ENCODE measurements around the gene DUSP15.
A peak's percentile ranks its signal among the peaks of the same experiment; 100 is the strongest.

DUSP15 gene

DNA sequence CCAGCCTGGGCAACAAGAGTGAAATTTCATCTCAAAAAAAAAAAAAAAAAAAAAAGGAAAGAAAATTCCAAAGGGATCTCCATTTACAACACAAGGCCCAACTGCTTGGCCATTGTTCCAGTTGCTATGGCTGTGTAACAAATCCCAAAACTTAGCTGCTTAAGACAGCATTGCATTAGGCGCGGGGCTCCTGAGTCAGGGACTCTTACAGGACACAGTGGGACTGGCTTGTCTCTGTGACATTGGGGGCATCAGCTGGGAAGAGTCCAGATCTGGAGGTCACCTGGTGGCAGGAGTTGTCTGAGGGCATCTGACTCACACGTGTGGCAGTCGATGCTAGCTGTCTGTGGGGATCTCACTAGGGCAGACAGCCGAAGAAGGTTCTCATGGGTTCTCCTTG lies 35.7 kb upstream of the DUSP15 start:
- no peaks in the 10 kb centered on the region for H3K9me3 Mint-ChIP-seq (ENCODE audit: low read depth)
- H3K27me3 Mint-ChIP-seq, result no peaks in the 10 kb centered on the region
- no peaks in the 10 kb centered on the region for H3K36me3 Mint-ChIP-seq
- H3K4me3 Mint-ChIP-seq, result no peak overlapping the region
- H3K4me1 Mint-ChIP-seq (ENCODE audit: low read depth), result no peaks in the 10 kb centered on the region
- H3K27ac Mint-ChIP-seq, result no peak overlapping the region

DNA sequence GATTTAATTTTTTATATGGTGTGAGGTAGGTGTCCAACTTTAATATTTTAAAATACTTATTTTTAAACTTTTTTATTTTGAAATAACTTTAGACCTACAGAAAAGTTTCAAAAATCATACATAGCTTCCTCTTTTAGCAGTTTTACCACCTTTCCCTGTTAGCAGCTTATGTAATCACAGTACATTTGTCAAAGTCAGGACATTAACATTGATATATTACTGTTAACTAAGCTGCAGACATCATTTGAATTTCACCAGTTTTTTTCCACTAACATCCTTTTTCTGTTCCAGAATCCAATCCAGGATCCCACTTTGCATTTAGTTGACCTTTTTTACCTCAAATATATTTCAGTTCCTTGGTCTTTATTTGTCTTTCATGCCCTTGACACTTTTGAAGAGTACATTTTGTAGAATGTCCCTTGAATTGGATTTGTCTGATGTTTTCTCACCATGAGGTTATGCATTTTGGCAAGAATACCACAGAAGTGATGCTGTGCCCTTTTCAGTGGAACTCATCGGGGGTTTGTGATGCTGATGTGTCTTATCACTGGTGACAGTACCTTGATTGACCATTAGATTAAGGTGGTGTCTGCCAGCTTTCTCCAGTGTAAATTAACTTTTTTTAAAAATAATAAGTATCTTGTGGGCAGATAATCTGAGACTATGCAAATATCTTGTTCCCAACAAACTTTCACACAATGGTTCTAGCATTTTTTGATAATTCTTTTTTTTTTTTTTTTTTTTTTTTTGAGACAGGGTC lies 33.5 kb upstream of the DUSP15 start:
- H3K36me3 Mint-ChIP-seq, result no peaks in the 10 kb centered on the region
- H3K27me3 Mint-ChIP-seq, result peaks cover 3% of the 10 kb centered on the region
- H3K4me1 Mint-ChIP-seq (ENCODE audit: low read depth), result no peaks in the 10 kb centered on the region
- H3K27ac Mint-ChIP-seq, result no peak overlapping the region
- no peak overlapping the region for H3K4me3 Mint-ChIP-seq
- no peaks in the 10 kb centered on the region for H3K9me3 Mint-ChIP-seq (ENCODE audit: low read depth)

DNA sequence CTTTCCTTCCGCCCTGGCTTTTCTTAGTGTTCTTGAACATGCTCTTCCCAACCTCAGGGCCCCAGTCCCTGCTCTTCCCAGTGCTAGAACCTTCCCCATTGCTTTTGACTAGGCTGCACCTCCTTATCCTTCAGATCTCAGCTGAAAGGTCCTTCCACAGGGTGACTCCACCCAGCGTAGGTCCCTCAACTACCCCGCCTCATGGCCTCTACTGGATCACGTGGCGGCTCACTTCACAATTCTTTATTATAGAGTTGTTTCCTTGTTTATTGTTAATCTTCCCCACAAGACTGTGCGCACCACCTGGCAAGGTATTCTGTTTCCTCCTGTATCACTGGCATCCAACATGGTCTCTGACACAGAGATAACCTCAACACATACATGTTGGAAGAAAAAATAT lies 31.3 kb upstream of the DUSP15 start:
- Mint-ChIP-seq H3K36me3 (no peaks in the 10 kb centered on the region), H3K4me1 (ENCODE audit: low read depth) (no peaks in the 10 kb centered on the region), H3K27ac (no peak overlapping the region), H3K27me3 (peaks cover 5% of the 10 kb centered on the region), H3K4me3 (no peak overlapping the region), H3K9me3 (ENCODE audit: low read depth) (no peaks in the 10 kb centered on the region)

DNA sequence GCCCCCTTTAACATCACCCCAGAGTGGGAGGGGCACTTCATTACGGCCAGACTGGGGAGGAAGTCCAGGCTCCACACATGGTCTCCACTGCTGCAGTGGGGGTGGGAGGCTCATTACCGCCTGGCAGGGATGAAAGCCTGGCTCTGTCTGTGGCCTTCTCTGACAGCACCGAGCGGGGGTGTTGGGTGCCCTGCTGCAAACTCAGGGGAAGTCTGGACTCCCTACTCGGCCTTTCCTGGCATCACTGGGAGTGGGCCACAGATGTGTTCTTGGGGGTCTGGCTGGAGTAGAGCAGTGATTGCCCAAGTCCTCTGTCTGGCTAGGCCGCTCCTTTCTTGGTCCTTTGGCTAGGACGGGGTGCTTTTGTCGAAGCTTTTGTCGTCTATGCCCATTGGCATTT lies 27.2 kb upstream of the DUSP15 start:
- Mint-ChIP-seq H3K9me3 (ENCODE audit: low read depth) (no peaks in the 10 kb centered on the region), H3K4me1 (ENCODE audit: low read depth) (no peaks in the 10 kb centered on the region), H3K27ac (no peak overlapping the region), H3K27me3 (peaks cover 9% of the 10 kb centered on the region), H3K4me3 (no peak overlapping the region), H3K36me3 (no peaks in the 10 kb centered on the region)

DNA sequence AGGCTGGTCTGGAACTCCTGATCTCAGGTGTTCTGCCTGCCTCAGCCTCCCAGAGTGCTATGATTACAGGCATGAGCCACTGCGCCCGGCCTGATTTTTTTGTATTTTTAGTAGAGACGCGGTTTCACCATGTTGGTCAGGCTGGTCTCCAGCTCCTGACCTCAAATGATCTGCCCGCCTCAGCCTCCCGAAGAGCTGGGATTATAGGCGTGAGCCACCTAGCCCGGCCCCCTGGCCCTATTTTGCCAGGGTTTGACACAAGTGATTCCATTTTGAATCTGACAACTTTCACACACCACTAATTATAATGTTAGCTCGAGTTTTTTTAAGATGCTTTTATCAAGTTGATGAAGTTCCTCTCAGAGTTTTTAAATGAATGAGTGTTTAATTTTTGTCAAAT lies 25.7 kb upstream of the DUSP15 start:
- H3K4me3 Mint-ChIP-seq, result no peak overlapping the region
- no peak overlapping the region for H3K27ac Mint-ChIP-seq
- no peaks in the 10 kb centered on the region for H3K9me3 Mint-ChIP-seq (ENCODE audit: low read depth)
- H3K36me3 Mint-ChIP-seq, result no peaks in the 10 kb centered on the region
- H3K27me3 Mint-ChIP-seq, result peaks cover 11% of the 10 kb centered on the region
- no peaks in the 10 kb centered on the region for H3K4me1 Mint-ChIP-seq (ENCODE audit: low read depth)

DNA sequence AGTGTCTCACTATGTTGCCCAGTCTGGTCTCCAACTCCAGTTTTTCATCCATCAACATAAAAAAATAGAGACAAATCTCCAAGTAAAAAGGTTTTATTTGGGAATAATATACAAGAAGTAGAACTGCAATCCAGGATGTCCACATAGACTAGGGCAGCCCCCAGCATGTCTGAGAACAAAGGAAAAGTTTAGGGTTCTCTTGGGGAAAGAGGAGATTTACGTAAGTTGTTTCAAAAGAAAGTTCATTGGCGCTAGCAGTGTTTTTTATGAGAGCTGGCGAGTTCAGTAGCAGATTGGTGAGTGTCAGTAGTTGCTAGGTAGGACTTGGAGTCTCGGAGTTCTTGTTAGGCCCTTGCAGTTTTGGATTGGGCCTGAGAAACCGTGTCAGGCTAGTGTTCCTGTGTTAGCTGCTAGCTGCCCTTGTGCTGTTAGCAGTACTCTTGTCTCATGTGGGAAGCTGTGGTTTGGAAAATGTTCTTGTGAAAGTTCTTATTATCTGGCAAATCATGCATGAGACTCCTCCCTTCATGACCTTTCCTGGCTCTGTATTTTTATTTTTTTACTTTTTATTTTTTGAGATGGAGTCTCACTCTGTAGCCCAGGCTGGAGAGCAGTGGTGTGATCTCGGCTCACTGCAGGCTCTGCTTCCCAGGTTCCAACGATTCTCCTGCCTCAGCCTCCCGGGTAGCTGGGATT lies 24.8 kb upstream of the DUSP15 start:
- Mint-ChIP-seq H3K27ac (no peak overlapping the region), H3K9me3 (ENCODE audit: low read depth) (no peaks in the 10 kb centered on the region), H3K4me1 (ENCODE audit: low read depth) (no peaks in the 10 kb centered on the region), H3K36me3 (no peaks in the 10 kb centered on the region), H3K27me3 (peaks cover 8% of the 10 kb centered on the region), H3K4me3 (no peak overlapping the region)

DNA sequence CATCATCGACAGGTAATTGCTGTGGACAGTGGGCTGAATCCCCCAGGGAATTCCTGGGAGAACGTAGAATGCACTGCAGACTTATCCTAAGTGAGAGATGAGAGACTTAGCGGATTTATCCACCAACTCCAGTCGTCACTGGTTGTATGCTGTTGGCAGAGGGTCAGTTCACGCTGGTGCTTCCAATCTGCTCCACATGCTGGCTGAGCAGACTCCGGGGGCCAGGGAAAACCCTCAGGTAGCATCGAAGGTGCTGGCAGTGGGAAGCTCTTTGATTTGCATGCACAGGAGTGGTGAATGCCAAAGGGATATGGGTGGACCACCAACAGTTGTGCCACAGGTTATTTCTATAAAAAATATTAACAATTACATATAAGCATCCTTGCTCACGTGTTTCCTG lies 20.3 kb upstream of the DUSP15 start:
- Mint-ChIP-seq H3K4me1 (ENCODE audit: low read depth) (no peaks in the 10 kb centered on the region), H3K36me3 (no peaks in the 10 kb centered on the region), H3K27ac (no peak overlapping the region), H3K4me3 (no peak overlapping the region), H3K9me3 (ENCODE audit: low read depth) (no peaks in the 10 kb centered on the region), H3K27me3 (peaks cover 5% of the 10 kb centered on the region)

DNA sequence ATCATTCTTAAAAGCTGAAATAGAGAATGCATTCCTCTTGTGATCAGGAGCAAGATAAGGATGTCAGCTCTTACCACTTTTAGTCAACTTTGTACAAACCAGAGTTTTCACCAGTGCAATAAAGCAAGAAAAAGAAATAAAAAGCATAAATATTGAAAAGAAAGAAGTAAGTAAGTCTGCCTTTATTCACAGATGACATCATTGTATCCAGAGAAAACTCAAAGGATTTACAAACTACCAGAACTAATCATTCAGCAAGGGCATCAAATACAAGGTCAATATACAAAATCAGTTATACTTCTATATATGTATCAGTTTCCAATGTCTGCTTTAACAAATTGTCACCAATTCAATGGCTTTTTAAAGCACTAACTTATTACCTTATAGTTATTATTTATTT lies 13.5 kb upstream of the DUSP15 start:
- Mint-ChIP-seq H3K36me3 (no peaks in the 10 kb centered on the region), H3K9me3 (ENCODE audit: low read depth) (no peaks in the 10 kb centered on the region), H3K27ac (no peak overlapping the region), H3K4me3 (no peak overlapping the region), H3K27me3 (peaks cover 5% of the 10 kb centered on the region), H3K4me1 (ENCODE audit: low read depth) (peaks cover 9% of the 10 kb centered on the region)

DNA sequence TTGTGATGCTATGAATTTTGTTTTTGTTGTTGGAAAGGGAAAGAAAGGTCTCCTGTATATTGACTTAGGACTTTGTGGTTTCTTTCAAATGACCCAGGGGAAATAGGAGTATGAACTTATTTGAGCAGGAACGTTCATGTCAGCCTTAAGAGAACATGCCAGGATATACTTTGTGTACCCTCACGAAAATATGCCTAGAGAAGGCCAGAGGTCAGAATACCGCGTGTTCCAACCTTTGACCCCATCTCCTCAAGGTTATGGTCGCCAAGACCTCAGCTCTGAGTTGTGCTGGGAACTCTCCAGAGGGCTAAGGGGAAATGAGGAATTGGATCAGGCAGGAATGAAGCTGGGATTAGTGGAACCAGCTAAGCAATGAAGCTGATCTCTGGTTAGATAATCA lies 11.6 kb upstream of the DUSP15 start:
- no peak overlapping the region for H3K4me3 Mint-ChIP-seq
- H3K4me1 Mint-ChIP-seq (ENCODE audit: low read depth), result peaks cover 9% of the 10 kb centered on the region
- H3K27ac Mint-ChIP-seq, result no peak overlapping the region
- H3K9me3 Mint-ChIP-seq (ENCODE audit: low read depth), result no peaks in the 10 kb centered on the region
- no peaks in the 10 kb centered on the region for H3K36me3 Mint-ChIP-seq
- H3K27me3 Mint-ChIP-seq, result peaks cover 5% of the 10 kb centered on the region

DNA sequence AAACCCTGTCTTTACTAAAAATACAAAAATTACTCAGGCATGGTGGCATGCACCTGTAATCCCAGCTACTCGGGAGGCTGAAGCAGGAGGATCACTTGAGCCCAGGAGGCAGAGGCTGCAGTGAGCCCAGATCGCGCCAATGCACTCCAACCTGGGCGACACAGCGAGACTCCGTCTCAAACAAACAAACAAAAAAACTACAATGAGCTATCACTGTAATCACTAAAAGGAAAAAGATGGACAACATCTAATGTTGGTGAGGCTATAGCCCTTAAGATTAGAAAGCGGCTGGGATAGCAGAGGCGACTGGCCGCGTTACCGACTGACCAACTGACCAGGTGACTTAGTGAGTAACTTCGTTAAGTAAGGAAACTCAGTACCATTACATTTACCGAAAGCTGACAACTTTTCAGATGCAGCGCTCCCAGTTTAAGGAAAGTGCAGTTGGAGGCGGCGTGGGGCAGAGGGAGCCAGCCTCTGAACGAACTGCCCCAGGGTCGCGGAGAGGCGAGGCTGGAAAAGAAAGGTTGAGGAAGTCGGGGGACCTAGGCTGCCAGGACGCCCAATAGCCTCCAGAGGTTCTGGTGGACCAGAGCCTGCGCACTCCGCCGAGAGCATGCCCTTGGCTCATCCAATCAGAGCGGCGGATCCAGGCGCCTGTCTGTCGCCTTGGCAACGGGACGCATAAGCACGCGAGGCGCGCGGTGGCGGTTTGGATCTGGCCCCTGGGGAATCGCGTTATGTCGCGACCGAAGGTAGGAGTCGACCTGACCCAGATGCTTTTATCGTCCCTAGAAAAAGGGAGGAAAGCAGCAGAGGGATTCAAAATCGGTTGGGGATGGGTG lies 9.0 kb upstream of the DUSP15 start:
- Mint-ChIP-seq H3K4me1 (ENCODE audit: low read depth) (peaks cover 9% of the 10 kb centered on the region), H3K4me3 (peak overlapping the region; percentile 94), H3K36me3 (no peaks in the 10 kb centered on the region), H3K27me3 (peaks cover 1% of the 10 kb centered on the region), H3K9me3 (ENCODE audit: low read depth) (no peaks in the 10 kb centered on the region), H3K27ac (peak overlapping the region; percentile 79)

DNA sequence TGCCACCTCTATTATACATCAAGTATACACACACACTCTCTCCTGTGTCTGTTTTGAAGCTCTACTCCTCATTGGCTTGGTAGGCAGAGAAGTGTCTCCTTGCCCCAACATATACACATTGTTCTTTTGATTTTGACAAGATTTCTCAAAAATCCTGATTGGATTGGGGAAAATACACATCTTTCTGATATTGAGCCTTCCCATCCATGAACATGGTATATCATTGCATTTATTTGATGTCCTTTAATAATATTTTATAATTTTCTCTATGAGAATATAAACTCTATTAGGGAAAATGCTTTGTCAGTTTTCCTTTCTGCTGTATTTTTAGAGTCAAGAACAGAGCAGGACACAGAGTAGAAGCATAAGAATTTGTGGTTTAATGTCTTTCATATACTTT lies 7.4 kb upstream of the DUSP15 start:
- no peaks in the 10 kb centered on the region for H3K9me3 Mint-ChIP-seq (ENCODE audit: low read depth)
- H3K27ac Mint-ChIP-seq, result no peak overlapping the region
- peaks cover 2% of the 10 kb centered on the region for H3K27me3 Mint-ChIP-seq
- no peaks in the 10 kb centered on the region for H3K36me3 Mint-ChIP-seq
- H3K4me3 Mint-ChIP-seq, result no peak overlapping the region
- H3K4me1 Mint-ChIP-seq (ENCODE audit: low read depth), result peaks cover 9% of the 10 kb centered on the region

DNA sequence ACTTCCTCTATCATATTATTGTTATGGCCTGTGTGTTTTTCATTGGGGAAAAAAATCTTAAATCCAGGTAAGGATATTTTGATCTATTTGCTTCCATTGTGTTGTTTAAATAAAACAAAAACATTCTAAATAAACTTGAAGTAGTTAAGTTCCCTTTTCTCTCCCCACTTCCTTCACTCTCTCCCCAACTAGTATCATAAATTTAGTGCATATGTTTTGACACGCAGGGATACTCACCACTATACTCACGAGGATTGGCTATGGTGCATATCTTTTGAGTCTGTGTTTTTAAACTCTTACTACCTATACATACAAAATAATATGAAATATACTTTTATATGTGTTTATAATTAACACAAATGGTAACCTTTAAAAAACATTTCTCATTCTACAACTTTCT lies 5.3 kb upstream of the DUSP15 start:
- Mint-ChIP-seq H3K4me3 (no peak overlapping the region), H3K4me1 (ENCODE audit: low read depth) (peaks cover 9% of the 10 kb centered on the region), H3K9me3 (ENCODE audit: low read depth) (no peaks in the 10 kb centered on the region), H3K27ac (no peak overlapping the region), H3K36me3 (no peaks in the 10 kb centered on the region), H3K27me3 (peaks cover 8% of the 10 kb centered on the region)

DNA sequence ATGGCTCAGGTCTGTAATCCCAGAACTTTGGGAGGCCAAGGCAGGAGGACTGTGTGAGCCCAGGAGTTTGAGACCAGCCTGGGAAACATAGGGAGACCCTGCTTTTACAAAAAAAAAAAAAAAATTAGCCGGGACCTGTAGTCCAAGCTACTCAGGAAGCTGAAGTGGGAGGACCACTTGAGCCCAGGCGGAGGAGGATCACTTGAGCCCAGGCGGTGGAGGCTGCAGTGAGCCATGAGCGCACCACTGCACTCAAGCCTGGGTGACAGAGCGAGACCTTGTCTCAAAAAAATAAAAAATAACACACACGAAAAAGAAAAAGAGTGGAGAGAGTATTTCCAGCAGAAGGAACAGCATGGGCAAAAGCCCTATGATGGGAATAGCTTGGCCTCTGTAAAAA lies 2.1 kb upstream of the DUSP15 start:
- H3K4me3 Mint-ChIP-seq, result no peak overlapping the region
- H3K4me1 Mint-ChIP-seq (ENCODE audit: low read depth), result peaks cover 8% of the 10 kb centered on the region
- no peaks in the 10 kb centered on the region for H3K9me3 Mint-ChIP-seq (ENCODE audit: low read depth)
- H3K36me3 Mint-ChIP-seq, result peaks cover 2% of the 10 kb centered on the region
- peaks cover 13% of the 10 kb centered on the region for H3K27me3 Mint-ChIP-seq
- no peak overlapping the region for H3K27ac Mint-ChIP-seq

DNA sequence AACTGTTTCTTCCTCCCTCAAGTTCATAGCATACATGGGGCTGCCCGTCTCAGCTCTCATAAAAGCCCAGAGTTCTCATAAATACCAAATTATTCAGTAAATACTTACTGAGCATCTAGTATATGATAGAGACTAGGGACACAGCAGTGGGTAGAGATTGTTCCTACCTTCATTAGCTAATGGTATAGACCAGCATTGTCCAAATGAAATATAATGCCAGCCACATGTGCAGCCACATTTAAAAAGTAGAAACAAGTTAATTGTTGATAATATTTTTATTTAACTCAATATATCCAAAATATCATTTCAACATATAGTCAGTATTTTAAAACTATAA lies 1.3 kb upstream of the DUSP15 start:
- Mint-ChIP-seq H3K36me3 (peaks cover 2% of the 10 kb centered on the region), H3K4me3 (no peak overlapping the region), H3K27me3 (peaks cover 14% of the 10 kb centered on the region), H3K9me3 (ENCODE audit: low read depth) (no peaks in the 10 kb centered on the region), H3K4me1 (ENCODE audit: low read depth) (peaks cover 8% of the 10 kb centered on the region), H3K27ac (no peak overlapping the region)

Data from activated naive CD8-positive, alpha-beta T cell (primary cell).